K562 (cell line): Measurements from ENCODE around the gene PYGM. TPM values are rescaled to one million over a fixed set of nuclear protein-coding genes. Genes with fewer than 3 reads are reported as not detected.
A peak's percentile ranks its signal among the peaks of the same experiment; 100 is the strongest.

ENCODE experiments used
- ARID1B ChIP-seq: fragments of 450-650 bp; IDR thresholded peaks from 2 replicates; pipeline ENCODE4 v1.6.1; 2016; ENCODE audit warnings: antibody characterized with exemption, mild to moderate bottlenecking, inconsistent platforms
- CREM ChIP-seq: IDR thresholded peaks from 2 replicates; pipeline ENCODE4 v1.6.1; 2014; ENCODE audit warnings: antibody characterized with exemption, low read depth
- DPF2 ChIP-seq: fragments of 450-650 bp; IDR thresholded peaks from 2 replicates; pipeline ENCODE4 v1.6.1; 2016
- HDAC1 ChIP-seq, 2 experiments: fragments of 450-650 bp; IDR thresholded peaks; 2 replicates each; pipeline ENCODE4 v1.6.1; 2016 to 2017; ENCODE audit warnings: inconsistent platforms in 1 of 2, mild to moderate bottlenecking in 1 of 2, moderate library complexity in 1 of 2
- IRF2 ChIP-seq: sonication (generic); formaldehyde crosslinking; IDR thresholded peaks from 2 replicates; pipeline ENCODE4 v1.8.1; 2022; ENCODE audit warnings: mild to moderate bottlenecking, missing genetic modification reagents
- NR2C1 ChIP-seq, 2 experiments: fragments of 450-650 bp; IDR thresholded peaks; 2 replicates each; pipeline ENCODE4 v1.6.1; 2017; ENCODE audit warnings: mild to moderate bottlenecking in 2 of 2, antibody characterized with exemption in 1 of 2, inconsistent platforms in 1 of 2, missing compliant biosample characterization in 1 of 2, missing genetic modification characterization in 1 of 2
- NRF1 ChIP-seq, 2 experiments: fragments of 450-650 bp; IDR thresholded peaks in 1 of 2; conservative IDR thresholded peaks in 1 of 2; 2 replicates each; pipeline ENCODE4 v1.6.1; 2014; ENCODE audit warnings: mild to moderate bottlenecking in 2 of 2
- PHF20 ChIP-seq: fragments of 450-650 bp; IDR thresholded peaks from 2 replicates; pipeline ENCODE4 v1.6.1; 2018; ENCODE audit not compliant: partially characterized antibody
- SIN3A ChIP-seq, 2 experiments: fragments of 150-350 bp in 1 of 2; IDR thresholded peaks; 2 replicates each; pipeline ENCODE4 v1.6.1; 2011 to 2016; ENCODE audit warnings: borderline replicate concordance in 2 of 2, low read depth in 2 of 2, low read length in 2 of 2, mild to moderate bottlenecking in 2 of 2, moderate library complexity in 2 of 2; ENCODE audit not compliant: control insufficient read depth in 1 of 2
- SMAD4 ChIP-seq: fragments of 250-450 bp; sonication (Bioruptor Pico); conservative IDR thresholded peaks from 2 replicates; pipeline ENCODE4 v1.8.0; 2021; ENCODE audit warnings: inconsistent platforms, mild to moderate bottlenecking, moderate library complexity
- TOE1 ChIP-seq, 2 experiments: fragments of 450-650 bp in 1 of 2; sonication (generic) in 1 of 2; formaldehyde crosslinking in 1 of 2; IDR thresholded peaks; 2 replicates each; pipeline versions ENCODE4 v1.7.1 to v1.8.0; 2016 to 2022; ENCODE audit warnings: borderline replicate concordance in 2 of 2, mild to moderate bottlenecking in 2 of 2, antibody characterized with exemption in 1 of 2, inconsistent platforms in 1 of 2, low read depth in 1 of 2, missing genetic modification reagents in 1 of 2, moderate library complexity in 1 of 2
- ZBTB1 ChIP-seq: sonication (generic); formaldehyde crosslinking; IDR thresholded peaks from 2 replicates; pipeline ENCODE4 v1.8.1; 2023; ENCODE audit warnings: missing genetic modification reagents, low read depth, mild to moderate bottlenecking, borderline replicate concordance
- ZNF184 ChIP-seq: sonication (generic); formaldehyde crosslinking; IDR thresholded peaks from 2 replicates; pipeline ENCODE4 v1.5.0; 2020; ENCODE audit warnings: missing genetic modification reagents
- ZNF263 ChIP-seq: sonication (generic); formaldehyde crosslinking; IDR thresholded peaks from 2 replicates; pipeline ENCODE4 v1.8.0; 2022; ENCODE audit warnings: mild to moderate bottlenecking, missing genetic modification reagents, borderline replicate concordance
- ZNF764 ChIP-seq: fragments of 250-450 bp; sonication (Bioruptor Pico); IDR thresholded peaks from 2 replicates; pipeline ENCODE4 v1.4.0; 2020; ENCODE audit warnings: low read depth, mild to moderate bottlenecking, moderate library complexity
- polyA plus RNA-seq, 8 experiments: library from polyadenylated mRNA; depleted of rRNA in 4 of 8; stranded (reverse) in 5 of 8; unstranded in 3 of 8; fragments of >200 nt; fragmentation: Nextera tagmentation in 2 of 8; fragmentation: Illumina TruSeq in 1 of 8; extraction: Ambion mirVana in 2 of 8; extraction: Trizol in 1 of 8; gene quantifications; 2 replicates each; pipeline versions ENCODE4 v1.2.1 to v1.2.3, GENCODE V29; 2011 to 2014; ENCODE audit warnings: inconsistent platforms in 1 of 8, missing spikeins in 1 of 8
- total RNA-seq, 7 experiments: library from RNA; depleted of rRNA in 6 of 7; stranded (reverse); fragments of >200 nt in 6 of 7; fragmentation: Illumina TruSeq in 2 of 7; extraction: Trizol in 2 of 7; gene quantifications; 2 replicates each; pipeline versions ENCODE4 v1.2.1 to v1.2.3, GENCODE V29; 2011 to 2021; ENCODE audit warnings: low replicate concordance in 1 of 7
- TF ChIP-seq, protein P1 (sequence below): fragments of 450-650 bp; IDR thresholded peaks from 2 replicates; pipeline ENCODE4 v1.6.1; 2016; ENCODE audit warnings: low read depth, mild to moderate bottlenecking, moderate library complexity
- TF ChIP-seq, protein P2 (sequence below): sonication (generic); formaldehyde crosslinking; IDR thresholded peaks from 2 replicates; pipeline ENCODE4 v1.8.0; 2022; ENCODE audit warnings: missing genetic modification reagents, mild to moderate bottlenecking, moderate library complexity, borderline replicate concordance
- TF ChIP-seq, protein P3 (sequence below): sonication (generic); formaldehyde crosslinking; IDR thresholded peaks from 2 replicates; pipeline ENCODE4 v1.9.0; 2022; ENCODE audit warnings: mild to moderate bottlenecking, missing genetic modification reagents
- TF ChIP-seq, protein P4 (sequence below): fragments of 200-800 bp; sonication (Bioruptor generic); IDR thresholded peaks from 2 replicates; pipeline ENCODE4 v1.6.1; 2017; ENCODE audit warnings: missing genetic modification characterization, missing compliant biosample characterization

PYGM gene
- total and polyA plus RNA-seq, 9 of the 15 experiments (the other 6 are each of a cell fraction or from before 2014, with no cell fraction given) = 0.07 to 1.5 (median 0.68) TPM

DNA sequence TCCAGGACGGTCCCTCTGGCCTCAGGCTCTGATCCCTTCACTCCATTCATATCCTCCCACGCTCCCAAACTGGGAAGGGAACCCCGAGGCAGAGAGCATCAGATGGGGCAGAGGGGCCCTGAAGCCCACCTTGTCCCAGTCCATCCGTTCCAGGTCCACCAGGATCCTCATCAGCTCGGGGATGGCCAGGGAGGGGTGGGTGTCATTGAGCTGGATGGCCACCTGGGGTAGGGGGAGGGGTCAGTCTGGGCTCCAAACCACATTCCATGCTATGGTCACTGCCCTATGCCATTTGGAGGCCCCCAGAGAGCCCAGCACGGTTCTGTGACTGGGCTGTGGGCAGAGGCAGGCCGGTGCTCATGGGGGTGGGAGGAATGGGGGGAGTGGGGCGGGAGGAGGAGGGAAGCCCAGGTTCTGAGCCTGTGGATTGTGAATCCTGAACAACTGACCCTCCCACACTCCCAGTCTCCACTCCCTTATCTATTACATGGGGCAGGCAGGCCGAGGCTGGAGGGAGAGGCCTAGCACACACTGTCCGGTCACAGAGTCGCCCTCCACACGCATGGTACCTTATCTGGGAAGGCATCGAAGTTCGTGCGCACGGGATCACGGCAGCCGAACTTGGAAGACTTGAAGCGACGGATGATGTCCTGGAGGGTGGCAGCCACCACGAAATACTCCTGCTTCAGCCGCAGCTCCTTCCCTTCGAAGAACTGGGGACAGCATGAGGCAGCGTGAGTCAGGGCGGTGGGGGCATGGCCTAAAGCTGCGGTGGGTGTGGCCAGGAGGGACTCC, 5.5 kb downstream of the PYGM start (continued):
- no peak for TF ChIP-seq TOE1 (IDR thresholded peaks at IDR 0.05; ENCODE audit: borderline replicate concordance)
- 0 out of 2 replicates have a peak, but pooled peaks have one; percentile 58 for TF ChIP-seq TOE1 (CRISPR knock-in tag; IDR thresholded peaks at IDR 0.05; ENCODE audit: borderline replicate concordance, low read depth)
- TF ChIP-seq, protein P1, sequence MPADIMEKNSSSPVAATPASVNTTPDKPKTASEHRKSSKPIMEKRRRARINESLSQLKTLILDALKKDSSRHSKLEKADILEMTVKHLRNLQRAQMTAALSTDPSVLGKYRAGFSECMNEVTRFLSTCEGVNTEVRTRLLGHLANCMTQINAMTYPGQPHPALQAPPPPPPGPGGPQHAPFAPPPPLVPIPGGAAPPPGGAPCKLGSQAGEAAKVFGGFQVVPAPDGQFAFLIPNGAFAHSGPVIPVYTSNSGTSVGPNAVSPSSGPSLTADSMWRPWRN = peak; percentile 73
- peak; percentile 56 for TF ChIP-seq ARID1B
- TF ChIP-seq HDAC1 (IDR thresholded peaks at IDR 0.05) = 0 out of 4 replicates have a peak, but pooled peaks of 1 of the 2 experiments have one; percentile 59
- TF ChIP-seq ZNF184 (CRISPR knock-in tag) = no peak
- TF ChIP-seq DPF2 = peak; percentile 67
- TF ChIP-seq, protein P2, sequence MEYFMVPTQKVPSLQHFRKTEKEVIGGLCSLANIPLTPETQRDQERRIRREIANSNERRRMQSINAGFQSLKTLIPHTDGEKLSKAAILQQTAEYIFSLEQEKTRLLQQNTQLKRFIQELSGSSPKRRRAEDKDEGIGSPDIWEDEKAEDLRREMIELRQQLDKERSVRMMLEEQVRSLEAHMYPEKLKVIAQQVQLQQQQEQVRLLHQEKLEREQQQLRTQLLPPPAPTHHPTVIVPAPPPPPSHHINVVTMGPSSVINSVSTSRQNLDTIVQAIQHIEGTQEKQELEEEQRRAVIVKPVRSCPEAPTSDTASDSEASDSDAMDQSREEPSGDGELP (CRISPR knock-in tag) = peak; percentile 50; the same call in 1 of the 2 replicates
- TF ChIP-seq SMAD4 (CRISPR knock-in tag) = peak; percentile 52
- no peak for TF ChIP-seq NR2C1 (IDR thresholded peaks at IDR 0.05)
- 0 out of 2 replicates have a peak, but pooled peaks have one; percentile 27 for TF ChIP-seq NR2C1 (tag; IDR thresholded peaks at IDR 0.05)
- no peak for TF ChIP-seq ZNF764 (CRISPR knock-in tag)
- TF ChIP-seq, protein P3, sequence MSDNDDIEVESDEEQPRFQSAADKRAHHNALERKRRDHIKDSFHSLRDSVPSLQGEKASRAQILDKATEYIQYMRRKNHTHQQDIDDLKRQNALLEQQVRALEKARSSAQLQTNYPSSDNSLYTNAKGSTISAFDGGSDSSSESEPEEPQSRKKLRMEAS (CRISPR knock-in tag) = peak; percentile 75
- peak; percentile 46 for TF ChIP-seq PHF20
- no peak for TF ChIP-seq ZBTB1 (CRISPR knock-in tag)
- TF ChIP-seq, protein P4, sequence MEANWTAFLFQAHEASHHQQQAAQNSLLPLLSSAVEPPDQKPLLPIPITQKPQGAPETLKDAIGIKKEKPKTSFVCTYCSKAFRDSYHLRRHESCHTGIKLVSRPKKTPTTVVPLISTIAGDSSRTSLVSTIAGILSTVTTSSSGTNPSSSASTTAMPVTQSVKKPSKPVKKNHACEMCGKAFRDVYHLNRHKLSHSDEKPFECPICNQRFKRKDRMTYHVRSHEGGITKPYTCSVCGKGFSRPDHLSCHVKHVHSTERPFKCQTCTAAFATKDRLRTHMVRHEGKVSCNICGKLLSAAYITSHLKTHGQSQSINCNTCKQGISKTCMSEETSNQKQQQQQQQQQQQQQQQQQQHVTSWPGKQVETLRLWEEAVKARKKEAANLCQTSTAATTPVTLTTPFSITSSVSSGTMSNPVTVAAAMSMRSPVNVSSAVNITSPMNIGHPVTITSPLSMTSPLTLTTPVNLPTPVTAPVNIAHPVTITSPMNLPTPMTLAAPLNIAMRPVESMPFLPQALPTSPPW (CRISPR knock-in tag) = peak; percentile 79
- peak; percentile 52 for TF ChIP-seq CREM
- TF ChIP-seq ZNF263 (CRISPR knock-in tag) = 0 out of 2 replicates have a peak, but pooled peaks have one; percentile 30
- TF ChIP-seq SIN3A (IDR thresholded peaks at IDR 0.05; ENCODE audit: borderline replicate concordance in 2 of 2, control insufficient read depth in 1 of 2, low read depth in 2 of 2, low read length in 2 of 2) = no peak
- peak; percentile 63 to 67 for TF ChIP-seq NRF1 (conservative IDR thresholded peaks at IDR 0.05 in 1 of 2, IDR thresholded peaks at IDR 0.05 in 1 of 2)
- no peak for TF ChIP-seq IRF2
- TF ChIP-seq, all 486 proteins: peak for 49
